Stimulated activated CD8-positive, alpha-beta memory T cell treated with anti-CD3 and anti-CD28 coated beads, Interleukin-7, amount 100 ng/mL, for 48 hours (primary cell): ENCODE data around the gene DACT3.

Experiments used
- DNase-seq, 2 donors: peaks; one replicate each; pipeline ENCODE4 v3.0.0-alpha.2; 2020; ENCODE audit warnings: low read depth in 1 of 2; ENCODE audit errors: extremely low read depth in 1 of 2

DACT3 gene

DNA sequence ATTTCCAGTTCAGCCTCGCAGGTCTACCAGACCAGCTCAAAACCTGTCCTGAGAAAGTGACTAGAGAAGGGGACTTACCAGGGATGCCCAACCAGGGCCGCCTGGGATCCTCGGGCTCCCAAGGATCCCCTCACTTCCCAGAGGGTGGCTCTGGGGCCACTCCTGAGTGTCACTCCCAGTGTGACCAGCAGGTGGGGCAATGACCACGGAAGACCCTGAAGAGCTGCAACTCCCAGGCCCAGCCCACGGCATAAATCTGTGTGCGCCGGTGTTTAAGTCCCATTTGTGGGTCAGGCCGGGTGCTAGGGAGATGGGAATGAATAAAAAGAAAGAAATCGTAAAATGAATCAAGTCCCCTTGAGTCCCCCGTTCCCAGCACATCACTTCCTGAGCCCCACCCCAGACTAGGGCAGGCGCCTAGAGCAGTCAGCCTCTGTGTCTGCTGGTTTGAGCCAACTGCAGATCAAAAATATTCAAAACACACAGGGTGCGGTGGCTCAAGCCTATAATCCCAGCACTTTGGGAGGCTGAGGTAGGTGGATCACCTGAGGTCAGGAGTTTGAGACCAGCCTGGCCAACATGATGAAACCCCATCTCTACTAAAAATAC lies 46.8 kb downstream of the DACT3 start:
- DNase-seq, result peak in 1 of 2 donors; percentile 70

- no peak for DNase-seq
Observed at GRCh38 chr19:46613525-46613924, 47.5 kb downstream of the DACT3 start.

DNA sequence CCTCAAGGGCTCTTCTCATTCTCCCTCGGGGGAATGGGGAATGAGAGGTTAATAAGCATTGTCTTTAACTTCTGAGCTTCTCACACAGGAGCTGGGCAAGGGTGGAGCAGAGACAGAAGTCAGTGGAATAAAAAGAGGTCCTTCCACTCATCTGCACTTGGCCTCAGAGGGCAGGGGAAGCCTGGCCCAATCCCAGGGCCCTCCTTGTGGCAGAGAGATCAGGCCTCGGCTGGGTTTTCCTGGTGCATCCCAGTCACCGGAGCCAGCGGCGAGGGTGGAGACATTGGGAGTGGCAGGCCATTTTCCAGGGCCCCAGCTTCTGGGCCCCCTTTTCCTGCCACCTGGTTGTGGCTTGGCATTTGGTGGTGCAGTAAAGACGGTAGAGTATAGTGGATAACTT lies 49.2 kb downstream of the DACT3 start:
- DNase-seq, result no peak

- no peak for DNase-seq
Observed at GRCh38 chr19:46610851-46611770, 49.9 kb downstream of the DACT3 start.

- DNase-seq, result no peak
Observed at GRCh38 chr19:46610413-46610775, 50.6 kb downstream of the DACT3 start.

DNA sequence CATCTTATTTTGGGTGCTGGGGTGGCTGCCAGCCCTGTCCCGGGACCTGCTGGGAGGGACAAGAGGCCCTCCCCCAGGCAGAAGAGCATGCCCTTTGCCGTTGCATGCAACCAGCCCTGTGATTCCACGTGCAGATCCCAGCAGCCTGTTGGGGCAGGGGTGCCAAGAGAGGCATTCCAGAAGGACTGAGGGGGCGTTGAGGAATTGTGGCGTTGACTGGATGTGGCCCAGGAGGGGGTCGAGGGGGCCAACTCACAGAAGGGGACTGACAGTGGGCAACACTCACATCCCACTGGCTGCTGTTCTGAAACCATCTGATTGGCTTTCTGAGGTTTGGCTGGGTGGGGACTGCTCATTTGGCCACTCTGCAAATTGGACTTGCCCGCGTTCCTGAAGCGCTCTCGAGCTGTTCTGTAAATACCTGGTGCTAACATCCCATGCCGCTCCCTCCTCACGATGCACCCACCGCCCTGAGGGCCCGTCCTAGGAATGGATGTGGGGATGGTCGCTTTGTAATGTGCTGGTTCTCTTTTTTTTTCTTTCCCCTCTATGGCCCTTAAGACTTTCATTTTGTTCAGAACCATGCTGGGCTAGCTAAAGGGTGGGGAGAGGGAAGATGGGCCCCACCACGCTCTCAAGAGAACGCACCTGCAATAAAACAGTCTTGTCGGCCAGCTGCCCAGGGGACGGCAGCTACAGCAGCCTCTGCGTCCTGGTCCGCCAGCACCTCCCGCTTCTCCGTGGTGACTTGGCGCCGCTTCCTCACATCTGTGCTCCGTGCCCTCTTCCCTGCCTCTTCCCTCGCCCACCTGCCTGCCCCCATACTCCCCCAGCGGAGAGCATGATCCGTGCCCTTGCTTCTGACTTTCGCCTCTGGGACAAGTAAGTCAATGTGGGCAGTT lies 51.2 kb downstream of the DACT3 start:
- DNase-seq, result no peak

- no peak for DNase-seq
Observed at GRCh38 chr19:46608581-46609345, 52.2 kb downstream of the DACT3 start.

GRCh38 chr19:46608178-46608577 lies 52.8 kb downstream of the DACT3 start:
- no peak for DNase-seq

DNA sequence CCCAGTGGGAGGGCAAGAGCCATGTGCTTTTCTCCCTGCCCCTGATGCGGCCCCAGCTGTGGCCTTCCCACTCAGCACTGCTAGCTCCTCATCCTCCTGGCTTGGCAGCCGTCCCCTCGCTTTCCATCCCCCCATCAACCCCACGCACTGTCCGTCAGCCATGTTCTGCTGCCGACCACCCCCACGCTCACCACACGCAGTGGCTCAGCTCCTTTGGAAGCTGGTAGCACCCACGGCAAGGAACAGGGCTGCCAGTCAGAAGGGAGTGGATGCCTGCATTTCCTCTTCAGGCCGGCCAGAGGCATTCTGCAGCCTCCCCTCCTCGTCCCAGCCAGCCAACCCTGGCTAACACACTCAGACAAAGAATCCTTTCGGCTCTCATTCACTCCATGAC lies 53.5 kb downstream of the DACT3 start:
- no peak for DNase-seq

GRCh38 chr19:46606681-46607447 lies 54.1 kb downstream of the DACT3 start:
- DNase-seq, result no peak

- no peak for DNase-seq
Observed at GRCh38 chr19:46606019-46606418, 55.0 kb downstream of the DACT3 start.

DNA sequence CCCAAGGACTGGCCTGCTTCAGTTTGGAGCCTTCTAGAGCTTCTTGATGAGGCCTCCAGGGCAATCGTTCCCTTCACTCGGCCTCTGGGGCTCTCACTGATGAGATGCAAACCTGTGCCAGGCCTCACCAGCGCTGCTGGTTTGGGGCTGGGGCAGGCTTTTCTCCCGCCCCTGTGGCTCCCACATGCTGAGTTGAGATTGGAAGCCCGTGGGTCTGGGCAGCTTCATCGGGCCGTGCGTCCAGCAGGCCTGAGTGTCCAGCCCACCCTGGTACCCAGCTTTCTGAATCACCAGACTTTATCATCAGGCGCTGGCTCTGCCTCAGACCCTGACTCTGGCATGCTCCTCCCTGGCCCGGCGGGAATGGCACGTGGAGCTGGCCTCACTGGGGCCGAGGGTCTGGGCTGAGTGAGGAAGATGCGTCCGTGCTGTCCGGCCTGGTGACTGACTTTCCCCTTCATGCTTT lies 55.6 kb downstream of the DACT3 start:
- DNase-seq, result no peak

DNA sequence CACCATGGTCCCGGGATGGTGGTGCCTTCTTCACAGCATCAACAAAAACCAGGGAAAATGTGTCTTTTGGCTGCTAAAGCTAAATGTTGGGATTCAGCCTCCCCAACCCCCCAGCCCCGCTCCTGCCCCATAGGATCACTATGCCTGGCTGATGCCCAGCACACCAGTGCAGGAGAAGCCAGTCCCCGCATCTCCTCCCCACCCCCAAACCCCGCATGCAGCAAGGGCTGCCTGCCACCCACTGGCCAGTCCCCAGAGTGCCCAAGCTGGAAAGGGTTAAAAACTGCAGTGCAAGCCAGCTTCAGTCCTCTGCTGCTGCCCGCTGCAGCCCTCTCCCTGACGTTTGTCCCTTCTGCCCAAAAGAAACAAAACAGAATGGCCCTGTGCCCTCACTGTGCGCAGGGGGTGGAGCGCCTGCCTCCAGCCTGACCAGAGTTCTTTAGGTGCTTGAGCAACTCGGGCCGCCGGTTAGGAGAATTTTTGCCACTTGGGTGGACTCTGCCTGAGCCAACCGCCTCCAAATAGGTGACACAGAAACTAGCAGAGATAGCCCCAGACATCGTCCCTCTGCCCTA lies 56.1 kb downstream of the DACT3 start:
- no peak for DNase-seq

GRCh38 chr19:46603752-46604231 lies 57.2 kb downstream of the DACT3 start:
- DNase-seq, result no peak

DNA sequence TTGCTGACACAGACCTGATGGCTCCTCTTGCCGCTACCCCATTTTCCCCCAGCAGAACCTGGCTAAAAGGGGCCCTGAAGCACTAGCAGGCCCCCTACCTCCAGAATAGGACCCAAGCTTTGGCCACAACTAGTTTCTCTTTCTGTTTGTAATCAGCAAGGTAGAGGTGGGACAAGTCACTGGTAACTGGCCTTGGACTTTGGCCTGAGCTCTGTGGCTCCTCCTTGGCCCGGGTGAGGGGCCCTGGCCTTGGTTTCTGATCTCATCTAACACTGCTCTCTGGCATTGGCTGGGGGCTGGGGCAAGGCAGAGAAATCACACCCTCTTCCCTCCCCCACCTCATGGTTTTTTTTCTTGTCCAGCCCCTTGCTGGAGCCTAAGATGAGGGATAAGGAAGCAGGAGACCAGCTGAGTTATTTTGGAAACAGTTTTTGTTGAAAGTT lies 57.8 kb downstream of the DACT3 start:
- no peak for DNase-seq

DNA sequence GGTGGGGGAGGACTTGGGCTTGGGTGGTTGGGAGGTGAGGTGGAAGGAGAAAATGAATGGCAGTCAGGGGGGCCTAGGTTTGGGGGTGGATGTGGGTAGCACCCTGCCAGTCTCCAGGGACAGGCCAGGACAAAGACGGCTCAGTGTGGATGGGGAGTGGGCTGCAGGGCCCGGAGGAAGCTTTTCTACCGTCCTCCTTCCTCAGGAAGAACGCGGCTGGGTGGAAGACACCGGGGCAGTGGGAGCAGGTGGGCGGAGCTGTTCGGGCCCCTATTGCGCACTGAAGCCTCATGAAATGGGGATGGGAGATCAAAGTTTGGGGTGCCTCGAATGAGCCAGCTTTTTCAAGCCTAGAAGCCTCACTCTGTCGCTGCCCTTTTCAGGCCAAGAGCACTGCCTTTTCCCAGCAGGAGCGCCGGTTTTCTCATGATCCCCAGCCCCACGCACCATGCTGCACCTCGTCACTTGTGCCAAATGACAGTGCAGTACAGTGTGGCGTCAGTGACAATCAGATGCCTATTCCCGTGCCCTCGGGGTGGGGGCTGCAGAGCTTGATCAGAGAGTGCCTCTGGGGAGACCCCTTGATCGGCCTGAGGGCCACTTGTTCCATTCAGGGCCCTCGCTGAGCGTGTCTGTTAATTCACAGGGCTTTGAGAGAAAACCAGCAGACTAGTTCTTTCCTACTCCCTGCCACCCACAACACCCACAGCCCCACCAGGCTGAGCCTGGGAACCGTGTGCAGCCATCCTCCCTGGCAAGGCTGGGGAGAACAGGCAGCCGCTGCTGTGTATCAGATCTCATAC lies 58.4 kb downstream of the DACT3 start:
- DNase-seq, result peak in 1 of 2 donors; percentile 53

DNA sequence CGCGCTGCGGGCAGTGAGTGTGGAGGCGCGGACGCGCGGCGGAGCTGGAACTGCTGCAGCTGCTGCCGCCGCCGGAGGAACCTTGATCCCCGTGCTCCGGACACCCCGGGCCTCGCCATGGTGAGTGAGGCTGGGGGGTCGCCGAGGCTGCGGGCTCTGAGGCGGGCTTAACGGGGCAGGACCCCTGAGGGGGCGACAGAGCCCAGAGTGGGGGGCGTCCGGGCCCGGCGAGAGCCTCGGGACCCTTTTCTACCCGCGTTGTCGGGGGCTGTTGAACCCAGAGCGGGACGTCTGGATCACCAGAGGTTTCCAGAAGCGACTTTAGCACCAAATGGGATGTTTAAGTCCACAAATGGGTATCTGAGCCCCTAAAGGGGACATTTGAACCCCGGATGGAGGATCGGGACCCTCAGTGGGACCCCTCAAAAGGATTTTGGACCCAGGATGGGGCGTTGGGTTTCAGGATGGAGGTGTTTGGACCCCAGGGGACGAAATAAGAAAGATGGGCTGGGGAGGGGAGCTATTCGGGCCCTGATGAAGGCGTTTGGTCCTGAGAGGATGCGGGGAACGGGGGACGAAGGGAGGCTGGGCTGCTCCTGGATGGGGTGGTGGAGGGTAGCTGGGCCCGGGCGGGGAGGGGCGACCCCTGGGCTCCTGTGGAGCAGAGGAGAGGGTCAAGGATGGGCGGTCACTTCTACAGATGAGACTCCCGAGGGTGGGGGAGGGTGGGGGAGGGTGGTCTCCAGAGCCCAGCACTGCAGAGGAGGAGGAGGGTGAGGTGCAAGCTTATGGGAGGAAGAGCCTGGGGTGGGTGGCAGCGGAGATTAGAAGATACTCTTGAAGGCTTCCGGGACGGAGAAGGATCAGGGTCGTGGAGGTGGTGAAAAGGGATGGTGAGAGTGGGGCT lies 59.4 kb downstream of the DACT3 start, which contains the start of gene CALM3:
CALM3 (plus strand) TSS at position 13 of the 907 bp plus-strand sequence; CDS start at position 118, 105 bp downstream.
- no peak for DNase-seq
